Daoy (cell line): ENCODE measurements around the gene RALGPS1. TPM values are rescaled to one million over a fixed set of nuclear protein-coding genes. Genes with fewer than 3 reads are reported as not detected.

Experiments used
- DNase-seq: peaks from one replicate; pipeline ENCODE4 v3.0.0-alpha.2; 2015; ENCODE audit warnings: low read depth
- total RNA-seq: library from RNA; depleted of rRNA; stranded (reverse); fragments of >200 nt; shearing (Covaris generic); gene quantifications from 2 replicates; pipeline ENCODE4 v1.2.3, GENCODE V29; 2014

Gene RALGPS1
- total RNA-seq, 1 experiment from 2014 or later: 4.9 TPM

- no peak for DNase-seq
Observed at GRCh38 chr9:127172066-127172707, 257.6 kb downstream of the RALGPS1 start.

GRCh38 chr9:127173063-127173462 is 258.5 kb downstream of the RALGPS1 start:
- DNase-seq: no peak

GRCh38 chr9:127174386-127175318 is 260.1 kb downstream of the RALGPS1 start:
- no peak for DNase-seq

GRCh38 chr9:127175319-127175715 is 260.7 kb downstream of the RALGPS1 start:
- DNase-seq: no peak

- DNase-seq: no peak
Observed at GRCh38 chr9:127175764-127176163, 261.2 kb downstream of the RALGPS1 start.

GRCh38 chr9:127176631-127177030 is 262.0 kb downstream of the RALGPS1 start:
- DNase-seq: no peak

- no peak for DNase-seq
Observed at GRCh38 chr9:127177231-127177630, 262.6 kb downstream of the RALGPS1 start.

- DNase-seq: no peak
Observed at GRCh38 chr9:127177665-127178265, 263.2 kb downstream of the RALGPS1 start.

GRCh38 chr9:127178686-127179632 is 264.4 kb downstream of the RALGPS1 start:
- no peak for DNase-seq

- DNase-seq: no peak
Observed at GRCh38 chr9:127179633-127180441, 265.3 kb downstream of the RALGPS1 start.

GRCh38 chr9:127180457-127181314 is 266.1 kb downstream of the RALGPS1 start:
- no peak for DNase-seq

- DNase-seq: no peak
Observed at GRCh38 chr9:127181315-127181580, 266.7 kb downstream of the RALGPS1 start.

GRCh38 chr9:127181595-127182190 is 267.1 kb downstream of the RALGPS1 start:
- no peak for DNase-seq

- peak; percentile 66 for DNase-seq
Observed at GRCh38 chr9:127182901-127183746, 268.5 kb downstream of the RALGPS1 start.

GRCh38 chr9:127183814-127184582 is 269.4 kb downstream of the RALGPS1 start:
- no peak for DNase-seq

- no peak for DNase-seq
Observed at GRCh38 chr9:127184641-127185040, 270.1 kb downstream of the RALGPS1 start.

GRCh38 chr9:127185181-127185580 is 270.6 kb downstream of the RALGPS1 start:
- no peak for DNase-seq
